ENCODE results near the gene IRF7.

IRF7 gene

GRCh38 chr11:620201-620600, 4.5 kb upstream of the IRF7 start:
- no peak for DNase-seq

GRCh38 chr11:619628-620050, 3.9 kb upstream of the IRF7 start:
- no peak for DNase-seq

GRCh38 chr11:618856-619627, 3.3 kb upstream of the IRF7 start:
- DNase-seq, result no peak

- no peak for DNase-seq
Observed at GRCh38 chr11:617912-618682, 2.3 kb upstream of the IRF7 start.

GRCh38 chr11:617199-617911, 1.6 kb upstream of the IRF7 start:
- DNase-seq, result no peak

GRCh38 chr11:616320-617198, 809 bp upstream of the IRF7 start:
- no peak for DNase-seq

GRCh38 chr11:614623-615503, 887 bp downstream of the IRF7 start:
- DNase-seq, result no peak

- DNase-seq, result no peak
Observed at GRCh38 chr11:614021-614622, 1.6 kb downstream of the IRF7 start.

GRCh38 chr11:613369-613968, 2.3 kb downstream of the IRF7 start:
- peak; percentile 79 for DNase-seq

- DNase-seq, result no peak
Observed at GRCh38 chr11:612961-613300, 2.8 kb downstream of the IRF7 start.

- peak; percentile 27 for DNase-seq
Observed at GRCh38 chr11:612201-612960, 3.4 kb downstream of the IRF7 start.

GRCh38 chr11:611001-611996, 4.5 kb downstream of the IRF7 start:
- no peak for DNase-seq

- no peak for DNase-seq
Observed at GRCh38 chr11:610146-610801, 5.5 kb downstream of the IRF7 start.

- no peak for DNase-seq
Observed at GRCh38 chr11:609341-609811, 6.4 kb downstream of the IRF7 start.

- no peak for DNase-seq
Observed at GRCh38 chr11:608791-609251, 6.9 kb downstream of the IRF7 start.

GRCh38 chr11:607971-608659, 7.6 kb downstream of the IRF7 start:
- no peak for DNase-seq
